Neutrophil (primary cell): ENCODE measurements around the gene CREB5.
A peak's percentile ranks its signal among the peaks of the same experiment; 100 is the strongest.

ENCODE experiments used
- H3K27ac ChIP-seq: fragments of 200-600 bp; sonication (generic); 2 replicates; pipeline ENCODE4 v1.5.1; 2016; ENCODE audit warnings: mild to moderate bottlenecking, moderate library complexity
- H3K27me3 ChIP-seq: fragments of 200-600 bp; sonication (generic); 2 replicates; pipeline ENCODE4 v1.6.0; 2016; ENCODE audit warnings: mild to moderate bottlenecking
- H3K36me3 ChIP-seq: fragments of 200-600 bp; sonication (generic); 2 replicates; pipeline ENCODE4 v1.5.1; 2017
- H3K4me1 ChIP-seq, 2 experiments: fragments of 200-600 bp in 1 of 2; sonication (generic) in 1 of 2; 1 replicate in 1 of 2; 2 replicates in 1 of 2; pipeline versions ENCODE4 v1.5.1 to v1.6.1; 2013 to 2016; ENCODE audit warnings: low read depth in 1 of 2, low read length in 1 of 2, mild to moderate bottlenecking in 1 of 2, moderate library complexity in 1 of 2; ENCODE audit not compliant: control insufficient read depth in 1 of 2, insufficient read depth in 1 of 2
- H3K4me3 ChIP-seq, 2 experiments: fragments of 200-600 bp in 1 of 2; sonication (generic) in 1 of 2; 1 replicate in 1 of 2; 2 replicates in 1 of 2; pipeline ENCODE4 v1.5.1; 2013 to 2016; ENCODE audit warnings: low read depth in 1 of 2, low read length in 1 of 2, mild to moderate bottlenecking in 1 of 2, moderate library complexity in 1 of 2
- H3K9me3 ChIP-seq: fragments of 200-600 bp; sonication (generic); 2 replicates; pipeline ENCODE4 v1.5.1; 2016
- TF ChIP-seq, protein P1 (sequence below): fragments of 200-600 bp; sonication (generic); IDR thresholded peaks from 2 replicates; pipeline ENCODE4 v1.5.1; 2016; ENCODE audit warnings: antibody characterized with exemption

The CREB5 gene

DNA sequence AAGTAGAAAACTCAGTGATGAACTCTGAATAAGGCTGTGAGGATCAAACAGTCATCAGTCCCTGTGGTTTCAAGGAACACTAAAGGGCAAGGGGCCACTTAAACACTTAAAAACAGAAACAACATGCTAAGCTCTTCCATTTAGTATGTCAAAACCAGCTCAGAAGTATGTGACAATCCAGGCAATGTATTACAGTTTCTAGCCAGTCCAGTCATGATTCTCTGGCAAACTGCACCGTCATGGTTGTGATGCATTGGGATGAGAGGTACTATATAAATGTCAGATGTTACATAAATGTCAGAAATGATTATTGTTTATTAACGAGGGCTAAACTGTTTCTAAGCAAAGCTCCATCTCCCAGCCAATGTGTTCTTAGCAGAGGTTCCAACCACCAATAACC is 4.7 kb upstream of the CREB5 start:
- no peak overlapping the region for H3K27ac ChIP-seq
- peaks cover 95% of the 10 kb centered on the region for H3K27me3 ChIP-seq
- peaks cover 17 to 25% of the 10 kb centered on the region in 2 experiments for H3K4me1 ChIP-seq
- no peak overlapping the region for H3K4me3 ChIP-seq
- no peaks in the 10 kb centered on the region for H3K9me3 ChIP-seq
- TF ChIP-seq, protein P1, sequence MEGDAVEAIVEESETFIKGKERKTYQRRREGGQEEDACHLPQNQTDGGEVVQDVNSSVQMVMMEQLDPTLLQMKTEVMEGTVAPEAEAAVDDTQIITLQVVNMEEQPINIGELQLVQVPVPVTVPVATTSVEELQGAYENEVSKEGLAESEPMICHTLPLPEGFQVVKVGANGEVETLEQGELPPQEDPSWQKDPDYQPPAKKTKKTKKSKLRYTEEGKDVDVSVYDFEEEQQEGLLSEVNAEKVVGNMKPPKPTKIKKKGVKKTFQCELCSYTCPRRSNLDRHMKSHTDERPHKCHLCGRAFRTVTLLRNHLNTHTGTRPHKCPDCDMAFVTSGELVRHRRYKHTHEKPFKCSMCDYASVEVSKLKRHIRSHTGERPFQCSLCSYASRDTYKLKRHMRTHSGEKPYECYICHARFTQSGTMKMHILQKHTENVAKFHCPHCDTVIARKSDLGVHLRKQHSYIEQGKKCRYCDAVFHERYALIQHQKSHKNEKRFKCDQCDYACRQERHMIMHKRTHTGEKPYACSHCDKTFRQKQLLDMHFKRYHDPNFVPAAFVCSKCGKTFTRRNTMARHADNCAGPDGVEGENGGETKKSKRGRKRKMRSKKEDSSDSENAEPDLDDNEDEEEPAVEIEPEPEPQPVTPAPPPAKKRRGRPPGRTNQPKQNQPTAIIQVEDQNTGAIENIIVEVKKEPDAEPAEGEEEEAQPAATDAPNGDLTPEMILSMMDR: no peak
- H3K36me3 ChIP-seq: no peaks in the 10 kb centered on the region

DNA sequence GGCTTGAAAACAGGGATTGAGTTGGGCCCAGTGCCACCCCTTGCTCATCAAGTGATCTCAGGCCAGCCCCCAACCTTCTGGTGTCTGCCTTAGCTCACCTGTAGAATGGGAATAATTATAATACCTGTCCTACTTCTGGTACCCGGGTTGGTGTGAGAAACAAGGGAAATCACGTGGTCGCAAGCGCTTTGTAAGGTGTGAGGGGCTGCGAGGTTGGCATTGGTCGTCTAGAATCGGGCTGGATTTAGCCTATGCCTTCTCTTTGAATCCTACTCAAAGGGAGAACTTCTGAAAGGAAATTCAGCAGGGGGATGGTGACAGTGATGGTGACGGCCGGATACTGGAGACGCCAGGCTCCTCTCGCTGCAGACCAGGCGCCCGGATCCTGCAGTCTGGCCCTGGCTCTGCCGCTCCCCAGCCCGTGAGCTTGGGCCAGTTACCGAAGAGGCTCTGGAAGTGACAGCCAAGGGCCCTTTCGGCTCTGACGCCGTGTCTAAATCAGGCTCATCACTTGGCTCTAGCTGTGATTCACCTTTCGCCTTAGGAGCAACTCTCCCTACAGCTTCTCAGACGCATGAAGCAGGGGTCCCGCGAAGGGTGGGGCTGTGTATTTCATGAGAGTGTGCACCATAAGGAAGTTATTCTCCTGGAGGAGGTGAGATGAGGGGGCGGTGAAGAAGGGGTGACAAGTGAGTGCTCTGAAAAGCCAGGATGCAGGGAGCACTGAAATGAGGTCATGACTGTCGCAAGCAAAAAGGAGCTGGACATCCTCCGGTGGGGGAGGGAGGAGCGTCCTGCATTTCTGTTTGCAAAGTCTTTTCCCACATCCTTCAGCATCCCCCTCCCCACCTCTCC is 4.0 kb upstream of the CREB5 start:
- H3K4me3 ChIP-seq: peak overlapping the region; percentile 44 to 55
- no peaks in the 10 kb centered on the region for H3K9me3 ChIP-seq
- H3K27me3 ChIP-seq: peaks cover 100% of the 10 kb centered on the region
- TF ChIP-seq, protein P1: no peak
- no peaks in the 10 kb centered on the region for H3K36me3 ChIP-seq
- no peak overlapping the region for H3K27ac ChIP-seq
- peaks cover 17 to 25% of the 10 kb centered on the region in 2 experiments for H3K4me1 ChIP-seq

DNA sequence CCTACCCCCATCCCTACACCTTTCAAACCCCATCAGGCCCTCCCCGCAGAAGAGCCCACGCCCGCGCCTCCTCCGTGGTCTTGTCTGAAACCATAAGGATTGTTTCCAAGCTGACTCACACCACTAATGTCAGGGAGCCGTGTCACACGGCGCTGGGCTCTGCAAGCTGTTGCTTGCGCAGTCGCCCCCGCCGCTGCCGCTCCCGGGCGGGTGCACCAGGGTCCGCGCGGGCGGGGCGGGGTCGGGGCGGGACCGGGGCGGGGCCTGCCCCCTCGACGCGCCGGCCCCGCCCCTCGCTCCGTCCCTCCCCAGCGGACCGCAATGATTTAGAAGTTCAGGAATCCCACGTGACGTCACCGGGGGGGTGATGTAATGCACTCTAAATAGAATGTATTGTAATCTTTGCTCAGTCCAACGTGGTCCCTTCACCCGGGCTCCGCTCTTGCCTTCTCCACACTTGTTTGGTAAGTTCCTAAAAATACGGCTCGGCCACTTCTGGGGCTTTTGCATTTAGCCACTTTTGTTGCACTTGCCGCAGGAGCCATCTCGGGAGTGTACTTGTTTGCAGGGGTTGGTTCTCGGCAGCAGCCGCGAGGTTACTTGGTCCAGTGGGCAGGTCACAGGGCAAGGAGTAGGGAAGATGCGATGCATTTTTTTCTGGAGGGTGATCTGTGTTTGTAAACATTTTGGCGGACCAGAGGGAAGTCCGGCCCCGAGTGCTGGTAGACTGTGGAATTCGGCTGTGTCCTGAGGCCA is 3.2 kb upstream of the CREB5 start:
- Histone ChIP-seq H3K27me3 (peaks cover 100% of the 10 kb centered on the region), H3K4me3 (peak overlapping the region; percentile 44 to 55), H3K36me3 (no peaks in the 10 kb centered on the region), H3K4me1 (peaks cover 17 to 25% of the 10 kb centered on the region in 2 experiments), H3K27ac (no peak overlapping the region), H3K9me3 (no peaks in the 10 kb centered on the region)
- TF ChIP-seq, protein P1: no peak

DNA sequence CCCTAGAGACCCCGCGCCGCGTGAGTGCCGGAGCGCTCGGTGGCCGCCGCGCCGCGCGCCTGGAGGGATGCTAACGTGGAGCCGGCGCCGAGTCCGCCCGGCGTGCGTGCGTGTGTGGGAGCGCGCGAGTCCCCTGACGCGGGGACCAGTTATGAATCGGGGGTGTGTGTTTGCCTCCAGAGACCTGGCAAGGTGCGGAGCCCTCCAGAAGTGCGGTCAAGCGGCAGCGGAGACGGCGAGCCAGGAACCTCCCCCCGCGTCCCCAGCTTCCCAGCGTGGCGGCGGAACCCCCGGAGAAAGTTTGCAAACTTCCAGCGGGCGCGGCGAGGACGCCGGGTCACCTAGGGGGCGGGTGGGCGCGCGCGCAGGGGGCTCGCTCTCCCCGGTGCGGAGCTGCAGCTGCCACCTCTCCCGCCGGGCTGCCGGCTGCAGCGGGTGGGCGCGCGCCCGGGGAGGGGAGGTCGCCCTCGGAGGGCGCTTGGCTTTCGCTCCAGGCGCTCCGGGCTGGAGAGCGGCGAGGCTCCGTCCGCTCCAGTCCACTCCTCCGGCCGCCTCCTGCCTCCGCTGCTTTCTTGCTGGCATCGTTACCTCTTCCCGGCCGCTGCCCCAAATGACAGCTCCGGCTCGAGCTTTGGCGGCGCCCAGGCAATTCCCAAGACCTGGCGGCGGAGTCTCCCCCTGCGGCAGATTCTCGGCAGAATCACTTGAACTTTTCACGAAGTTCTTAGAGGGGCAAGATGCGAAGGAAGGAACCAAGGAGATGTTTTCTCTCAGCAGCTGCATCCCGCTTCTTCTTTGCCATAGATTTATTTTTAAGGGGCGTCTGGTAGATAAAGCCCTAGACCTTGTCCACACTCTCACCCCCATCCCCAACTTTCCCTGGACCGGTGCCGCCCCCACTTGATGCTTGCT is 2.3 kb upstream of the CREB5 start:
- H3K9me3 ChIP-seq: no peaks in the 10 kb centered on the region
- peak overlapping the region; percentile 44 to 55 for H3K4me3 ChIP-seq
- peaks cover 17 to 25% of the 10 kb centered on the region in 2 experiments for H3K4me1 ChIP-seq
- H3K27ac ChIP-seq: no peak overlapping the region
- H3K27me3 ChIP-seq: peaks cover 100% of the 10 kb centered on the region
- TF ChIP-seq, protein P1: no peak
- no peaks in the 10 kb centered on the region for H3K36me3 ChIP-seq
